ENCODE measurements around the gene PFN1. TPM values are rescaled to one million over a fixed set of nuclear protein-coding genes. Genes with fewer than 3 reads are reported as not detected.

PFN1 gene
- total and polyA plus RNA-seq, 2 of the 8 experiments (the other 6 are each of a cell fraction or from before 2014, with no cell fraction given) = 1,355 to 1,949 TPM

- no peak overlapping the region for H3K27ac ChIP-seq (ENCODE audit: low read depth, low read length)
Observed at GRCh38 chr17:4937553-4937952, 10.8 kb downstream of the PFN1 start.

More at GRCh38 chr17:4937553-4937952, 10.8 kb downstream of the PFN1 start:
- ChIA-PET POLR2A (ENCODE audit: partially characterized antibody) (interaction anchor here (1.5 to 27.4 kb wide), 7 partner anchors 9 to 37 kb away, joined by 4 to 987 read pairs (median 38); partner anchors contain the start of genes C17orf107, CHRNE, ENO3 and GP1BA), CTCF (ENCODE audit: partially characterized antibody) (interaction anchor here (0.8 to 5.9 kb wide), 3 partner anchors 28 to 60 kb away, joined by 3 to 26 read pairs (median 8); partner anchors contain the start of genes CHRNE and KIF1C)
- Histone ChIP-seq H3K4me3 (ENCODE audit: extremely low read depth in 1 of 4, insufficient read depth in 2 of 4, low read depth in 3 of 4, low read length in 4 of 4) (no peak overlapping the region), H3K23ac (ENCODE audit: insufficient read length) (no peak overlapping the region), H3K27me3 (replicated peaks in 1 of 4; ENCODE audit: control insufficient read depth in 3 of 4, extremely low read depth in 1 of 4, insufficient read depth in 3 of 4, low read length in 3 of 4) (no peaks in the 10 kb centered on the region), H2BK12ac (ENCODE audit: low read depth, low read length) (no peak overlapping the region), H4K91ac (replicated peaks; ENCODE audit: insufficient read length, low read length) (no peak overlapping the region), H3K4me2 (ENCODE audit: insufficient read depth in 1 of 2, low read depth in 2 of 2, low read length in 2 of 2) (no peak overlapping the region), H3K4ac (replicated peaks; ENCODE audit: insufficient read length, low read depth, low read length) (no peak overlapping the region), H2BK5ac (ENCODE audit: low read depth, low read length) (no peak overlapping the region), H4K20me1 (replicated peaks in 1 of 2; ENCODE audit: control insufficient read depth in 1 of 2, insufficient read depth in 2 of 2, low read length in 2 of 2) (peaks cover 0 to 4% of the 10 kb centered on the region in 2 experiments), H3K4me1 (replicated peaks in 1 of 4; ENCODE audit: control insufficient read depth in 3 of 4, insufficient read depth in 4 of 4, low read length in 3 of 4) (peaks cover 0 to 11% (median 7%) of the 10 kb centered on the region in 4 experiments; a peak in 6 of 7 replicates), H3K9me3 (ENCODE audit: insufficient read depth in 2 of 2, low read depth in 1 of 2, low read length in 1 of 2) (no peaks in the 10 kb centered on the region), H3K23me2 (ENCODE audit: low read depth, low read length) (peaks cover 15% of the 10 kb centered on the region; the same call in 1 of the 2 replicates), H4K5ac (ENCODE audit: insufficient read length, low read depth, low read length) (no peak overlapping the region), H4K8ac (ENCODE audit: extremely low read depth, insufficient read depth, low read length) (no peak overlapping the region; the same call in 1 of the 2 replicates), H2AFZ (ENCODE audit: low read length) (no peak overlapping the region), H3K14ac (ENCODE audit: insufficient read length) (no peak overlapping the region), H3K79me2 (ENCODE audit: control insufficient read depth in 1 of 2, insufficient read depth in 2 of 2, low read length in 2 of 2) (peaks cover 0 to 27% of the 10 kb centered on the region in 2 experiments; a peak in 3 of 4 replicates), H2BK120ac (replicated peaks; ENCODE audit: low read depth, low read length) (no peak overlapping the region), H2BK20ac (ENCODE audit: low read length) (no peak overlapping the region), H3K18ac (ENCODE audit: extremely low read depth, low read length) (no peak overlapping the region), H3K79me1 (ENCODE audit: low read depth, low read length) (peaks cover 9% of the 10 kb centered on the region), H2BK15ac (ENCODE audit: low read length) (no peak overlapping the region), H3K56ac (replicated peaks; ENCODE audit: insufficient read length, low read depth, low read length) (no peak overlapping the region), H3K36me3 (ENCODE audit: control insufficient read depth in 2 of 4, insufficient read depth in 4 of 4, low read length in 3 of 4) (peaks cover 13 to 17% (median 15%) of the 10 kb centered on the region in 4 experiments), H2AK5ac (ENCODE audit: low read depth, low read length) (no peak overlapping the region), H3K9ac (replicated peaks in 1 of 4; ENCODE audit: extremely low read depth in 1 of 4, low read depth in 3 of 4, low read length in 3 of 4) (no peak overlapping the region)
- no peak for FAIRE-seq
- TF ChIP-seq TCF12 (IDR thresholded peaks at IDR 0.05; ENCODE audit: low read depth, low read length) = no peak
- no peak for TF ChIP-seq CREB1 (IDR thresholded peaks at IDR 0.05)
- TF ChIP-seq MAFK (IDR thresholded peaks at IDR 0.05; ENCODE audit: low read depth, low read length) = no peak
- 92% methylated on average over 16 of the region's 16 CpGs; no CpG with 5 or more reads in 1 of the 2 experiments for WGBS, 2 experiments (ENCODE audit: extremely low coverage in 1 of 2, insufficient coverage in 1 of 2, insufficient read length in 1 of 2, insufficient replicate concordance in 2 of 2, low coverage in 1 of 2, low lambda C conversion rate in 2 of 2, missing lambda C conversion rate in 1 of 2)
- DNase-seq (ENCODE audit: low read depth in 1 of 2, low spot score in 2 of 2) = no peak

Data from H1 (cell line).